K562 (cell line): ENCODE results near the gene SELENOO. TPM values are rescaled to one million over a fixed set of nuclear protein-coding genes. Genes with fewer than 3 reads are reported as not detected.

Experiments
- ATAC-seq: fragments of 200-7000 bp; cut with Tn5 transposase; 3 replicates; pipeline ENCODE4 v1.9.1; 2020; ENCODE audit warnings: moderate library complexity
- BruUV-seq: library from RNA; stranded (reverse); fragments of 400-500 nt; replicated peaks from 2 replicates; lab custom pipeline; 2021; lab: Mats Ljungman, UMichigan
- CTCF ChIA-PET: fragments of 300-600 bp; formaldehyde crosslinking; extraction: SDS; loops from one replicate; lab custom pipeline; 2021; ENCODE audit warnings: low intra/inter-chr PET ratio; lab: Yijun Ruan, JAX
- POLR2A ChIA-PET: fragments of 300-600, 350-650 bp; sonication (Branson Sonifier 250); formaldehyde crosslinking; extraction: SDS; loops from one replicate; lab custom pipeline; 2021; ENCODE audit warnings: antibody characterized with exemption, inconsistent platforms; lab: Yijun Ruan, JAX
- DNase-seq, 4 experiments: peaks; one replicate each; pipeline versions ENCODE4 v3.0.0 to v3.0.0-alpha.2; 2011 to 2018; ENCODE audit warnings: low spot score in 3 of 4, mixed read lengths in 3 of 4; ENCODE audit errors: extremely low read depth in 1 of 4
- FAIRE-seq: peaks from 2 replicates; lab custom pipeline; 2011; peaks lifted over from hg19 to GRCh38; lab: Jason Lieb, UNC
- H2AFZ ChIP-seq: 2 replicates; pipeline ENCODE4 v1.6.0; 2011; ENCODE audit warnings: low read depth, low read length, control low read depth, inconsistent platforms
- H3K27ac ChIP-seq: fragments of 200-600 bp; 3 replicates; pipeline ENCODE4 v1.8.0; 2011; ENCODE audit warnings: low read depth, mild to moderate bottlenecking, control low read depth, inconsistent platforms, low read length, moderate library complexity, mixed read lengths; ENCODE audit errors: extremely low read depth
- H3K27me3 ChIP-seq, 2 experiments: fragments of 300-600 bp in 1 of 2; 2 replicates in 1 of 2; 3 replicates in 1 of 2; pipeline versions ENCODE4 v1.6.0 to v1.8.0; 2011; ENCODE audit warnings: inconsistent platforms in 2 of 2, low read length in 2 of 2, mild to moderate bottlenecking in 1 of 2, mixed read lengths in 1 of 2, moderate library complexity in 1 of 2; ENCODE audit not compliant: control insufficient read depth in 2 of 2, insufficient read depth in 2 of 2
- H3K36me3 ChIP-seq: fragments of 300-600 bp; 3 replicates; pipeline ENCODE4 v1.8.0; 2011; ENCODE audit warnings: mild to moderate bottlenecking, low read length, inconsistent platforms; ENCODE audit not compliant: control insufficient read depth, insufficient read depth
- H3K4me1 ChIP-seq, 2 experiments: fragments of 200-600 bp in 1 of 2; replicated peaks in 1 of 2; 2 replicates in 1 of 2; 3 replicates in 1 of 2; pipeline versions ENCODE4 v1.5.1 to v1.8.0; 2011; ENCODE audit warnings: inconsistent platforms in 2 of 2, low read length in 2 of 2, mild to moderate bottlenecking in 1 of 2, mixed read lengths in 1 of 2, moderate library complexity in 1 of 2; ENCODE audit not compliant: control insufficient read depth in 2 of 2, insufficient read depth in 2 of 2
- H3K4me2 ChIP-seq: 2 replicates; pipeline ENCODE4 v1.6.1; 2011; ENCODE audit warnings: low read length, control low read depth, inconsistent platforms, mixed read lengths; ENCODE audit not compliant: insufficient read depth
- H3K4me3 ChIP-seq: fragments of 200-600 bp; sonication (generic), shearing (Covaris generic); 2 replicates; pipeline ENCODE4 v1.5.1; 2016; ENCODE audit warnings: control low read depth, inconsistent platforms
- H3K79me2 ChIP-seq: fragments of 200-600 bp; 3 replicates; pipeline ENCODE4 v1.8.0; 2011; ENCODE audit warnings: low read length, inconsistent platforms; ENCODE audit not compliant: control insufficient read depth, insufficient read depth
- H3K9ac ChIP-seq, 2 experiments: 2 replicates each; pipeline versions ENCODE4 v1.6.0 to v1.6.1; 2011; ENCODE audit warnings: low read depth in 2 of 2, low read length in 2 of 2, control low read depth in 1 of 2, inconsistent platforms in 1 of 2, mild to moderate bottlenecking in 1 of 2, mixed read lengths in 1 of 2; ENCODE audit not compliant: insufficient read depth in 1 of 2
- H3K9me1 ChIP-seq: one replicate; pipeline ENCODE4 v1.6.0; 2011; ENCODE audit warnings: inconsistent platforms, mild to moderate bottlenecking, low read length, moderate library complexity; ENCODE audit not compliant: control insufficient read depth, insufficient read depth
- H3K9me3 ChIP-seq: replicated peaks from 2 replicates; pipeline ENCODE4 v1.5.1; 2011; ENCODE audit warnings: low read depth, low read length, inconsistent platforms; ENCODE audit not compliant: control insufficient read depth, insufficient read depth
- H4K20me1 ChIP-seq: replicated peaks from 2 replicates; pipeline ENCODE4 v1.6.1; 2011; ENCODE audit warnings: low read length, inconsistent platforms, mixed read lengths; ENCODE audit not compliant: control insufficient read depth, insufficient read depth
- MXI1 ChIP-seq: IDR thresholded peaks from 2 replicates; pipeline ENCODE4 v1.6.1; 2011; ENCODE audit warnings: low read depth, mild to moderate bottlenecking, improper control_type of control experiment, low read length
- WGBS: fragments of 100-300 bp; shearing (Covaris generic); methylation state at CpG from one replicate; pipeline ENCODE4 v1.1.6; 2016; ENCODE audit warnings: low coverage, mixed read lengths; ENCODE audit not compliant: insufficient coverage; ENCODE audit errors: missing lambda C conversion rate; 5-methylcytosine and 5-hydroxymethylcytosine counted together
- in situ Hi-C: fragments of 300-500 bp; cut with MboI; formaldehyde crosslinking; loops from 4 replicates; pipeline ENCODE4 v1.15.0; 2018; ENCODE audit warnings: inconsistent platforms, mixed read lengths
- intact Hi-C: fragments of 100-400 bp; cut with micrococcal nuclease; formaldehyde crosslinking; loops from 2 replicates; pipeline ENCODE4 v1.14.2; 2022
- polyA plus RNA-seq, 8 experiments: library from polyadenylated mRNA; depleted of rRNA in 4 of 8; stranded (reverse) in 5 of 8; unstranded in 3 of 8; fragments of >200 nt; fragmentation: Nextera tagmentation in 2 of 8; fragmentation: Illumina TruSeq in 1 of 8; extraction: Ambion mirVana in 2 of 8; extraction: Trizol in 1 of 8; gene quantifications; 2 replicates each; pipeline versions ENCODE4 v1.2.1 to v1.2.3, GENCODE V29; 2011 to 2014; ENCODE audit warnings: inconsistent platforms in 1 of 8, missing spikeins in 1 of 8
- total RNA-seq, 7 experiments: library from RNA; depleted of rRNA in 6 of 7; stranded (reverse); fragments of >200 nt in 6 of 7; fragmentation: Illumina TruSeq in 2 of 7; extraction: Trizol in 2 of 7; gene quantifications; 2 replicates each; pipeline versions ENCODE4 v1.2.1 to v1.2.3, GENCODE V29; 2011 to 2021; ENCODE audit warnings: low replicate concordance in 1 of 7
- TF ChIP-seq, protein P1 (sequence below), 3 experiments: IDR thresholded peaks in 2 of 3; conservative IDR thresholded peaks in 1 of 3; 2 replicates each; pipeline ENCODE4 v1.5.1; 2011 to 2012; ENCODE audit warnings: low read length in 3 of 3, mild to moderate bottlenecking in 3 of 3, control low read depth in 2 of 3, improper control_type of control experiment in 1 of 3, inconsistent platforms in 1 of 3, low read depth in 1 of 3, mixed read lengths in 1 of 3, moderate library complexity in 1 of 3; ENCODE audit not compliant: insufficient read depth in 2 of 3

SELENOO gene
- total and polyA plus RNA-seq, 9 of the 15 experiments (the other 6 are each of a cell fraction or from before 2014, with no cell fraction given): 0.37 to 24.9 (median 8.3) TPM

DNA sequence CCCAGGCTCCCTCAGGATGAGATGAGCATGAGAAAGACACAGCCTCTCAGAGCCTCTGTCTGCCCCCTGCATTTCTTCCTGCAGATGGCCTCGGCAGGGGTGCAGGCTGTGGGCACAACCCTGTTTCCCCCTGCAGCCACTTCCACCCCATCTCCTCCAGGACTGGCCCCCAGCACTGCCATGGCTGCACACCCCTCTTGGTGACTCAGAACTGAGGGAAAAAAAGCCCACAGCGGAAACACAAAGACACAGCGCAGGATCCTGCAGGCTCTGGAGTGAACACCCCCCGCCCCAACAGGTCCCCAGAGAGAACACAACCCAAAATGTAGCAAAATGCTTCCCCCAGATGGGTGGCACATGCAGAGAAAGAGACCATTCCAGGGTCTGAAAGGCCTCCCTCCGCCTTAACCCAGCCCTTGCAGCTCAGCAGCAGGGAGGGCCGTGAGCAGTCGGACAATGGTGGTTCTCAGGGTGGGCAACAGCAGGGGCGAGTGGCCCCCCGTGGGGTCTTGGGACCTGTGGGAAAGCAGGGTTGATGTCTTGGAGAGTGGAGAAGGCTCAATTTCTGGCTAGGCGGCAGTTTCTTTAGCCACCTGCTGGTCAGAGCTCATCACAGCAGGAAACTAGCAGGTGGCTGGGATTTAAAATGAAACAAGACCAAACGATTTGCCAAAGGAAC lies 36.1 kb downstream of the SELENOO start:
- Histone ChIP-seq H3K4me2 (no peak overlapping the region), H3K79me2 (peaks cover 57% of the 10 kb centered on the region), H3K9ac (no peak overlapping the region), H4K20me1 (0 out of 2 replicates have a peak, but pooled peaks cover 5% of the 10 kb centered on the region), H3K4me3 (no peak overlapping the region), H3K36me3 (peaks cover 38% of the 10 kb centered on the region; the same call in 2 of the 3 replicates), H3K27ac (no peak overlapping the region), H3K9me3 (no peaks in the 10 kb centered on the region; the same call in 1 of the 2 replicates), H3K27me3 (no peaks in the 10 kb centered on the region), H2AFZ (no peak overlapping the region), H3K4me1 (peaks cover 0 to 21% of the 10 kb centered on the region in 2 experiments; a peak in 3 of 5 replicates), H3K9me1 (no peaks in the 10 kb centered on the region)
- ChIA-PET POLR2A (interaction anchor here (0.8 kb wide), 2 partner anchors 10 to 36 kb away, joined by 3 read pairs; no protein-coding TSS in a partner anchor), CTCF (no interaction called here)
- FAIRE-seq (no peak), ATAC-seq (no peak), DNase-seq (no peak)
- WGBS: 87% methylated on average over 7 of the region's 11 CpGs
- intact Hi-C loops (no loop called here), in situ Hi-C loops (no loop called here)
- no TSS peak for BruUV-seq
- TF ChIP-seq MXI1: no peak
- TF ChIP-seq, protein P1, sequence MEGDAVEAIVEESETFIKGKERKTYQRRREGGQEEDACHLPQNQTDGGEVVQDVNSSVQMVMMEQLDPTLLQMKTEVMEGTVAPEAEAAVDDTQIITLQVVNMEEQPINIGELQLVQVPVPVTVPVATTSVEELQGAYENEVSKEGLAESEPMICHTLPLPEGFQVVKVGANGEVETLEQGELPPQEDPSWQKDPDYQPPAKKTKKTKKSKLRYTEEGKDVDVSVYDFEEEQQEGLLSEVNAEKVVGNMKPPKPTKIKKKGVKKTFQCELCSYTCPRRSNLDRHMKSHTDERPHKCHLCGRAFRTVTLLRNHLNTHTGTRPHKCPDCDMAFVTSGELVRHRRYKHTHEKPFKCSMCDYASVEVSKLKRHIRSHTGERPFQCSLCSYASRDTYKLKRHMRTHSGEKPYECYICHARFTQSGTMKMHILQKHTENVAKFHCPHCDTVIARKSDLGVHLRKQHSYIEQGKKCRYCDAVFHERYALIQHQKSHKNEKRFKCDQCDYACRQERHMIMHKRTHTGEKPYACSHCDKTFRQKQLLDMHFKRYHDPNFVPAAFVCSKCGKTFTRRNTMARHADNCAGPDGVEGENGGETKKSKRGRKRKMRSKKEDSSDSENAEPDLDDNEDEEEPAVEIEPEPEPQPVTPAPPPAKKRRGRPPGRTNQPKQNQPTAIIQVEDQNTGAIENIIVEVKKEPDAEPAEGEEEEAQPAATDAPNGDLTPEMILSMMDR (IDR thresholded peaks at IDR 0.05 in 2 of 3, conservative IDR thresholded peaks at IDR 0.05 in 1 of 3; ENCODE audit: insufficient read depth in 2 of 3, low read depth in 1 of 3, low read length in 3 of 3): 0 out of 6 replicates have a peak, but pooled peaks have one; percentile 8 to 17 (median 12)
